K562 treated with DMSO at 1 percent for 12 hours (cell line): Measurements from ENCODE around the gene SPRYD4. TPM values are rescaled to one million over a fixed set of nuclear protein-coding genes. Genes with fewer than 3 reads are reported as not detected.

Source experiments
- total RNA-seq: library from RNA; unstranded; fragments of 300-600 nt; gene quantifications from 2 replicates; pipeline ENCODE4 v1.2.3, GENCODE V29; 2022; ENCODE audit not compliant: insufficient read depth

Gene SPRYD4
- total RNA-seq, result 0.66 and 1.9 TPM in 2 replicates

DNA sequence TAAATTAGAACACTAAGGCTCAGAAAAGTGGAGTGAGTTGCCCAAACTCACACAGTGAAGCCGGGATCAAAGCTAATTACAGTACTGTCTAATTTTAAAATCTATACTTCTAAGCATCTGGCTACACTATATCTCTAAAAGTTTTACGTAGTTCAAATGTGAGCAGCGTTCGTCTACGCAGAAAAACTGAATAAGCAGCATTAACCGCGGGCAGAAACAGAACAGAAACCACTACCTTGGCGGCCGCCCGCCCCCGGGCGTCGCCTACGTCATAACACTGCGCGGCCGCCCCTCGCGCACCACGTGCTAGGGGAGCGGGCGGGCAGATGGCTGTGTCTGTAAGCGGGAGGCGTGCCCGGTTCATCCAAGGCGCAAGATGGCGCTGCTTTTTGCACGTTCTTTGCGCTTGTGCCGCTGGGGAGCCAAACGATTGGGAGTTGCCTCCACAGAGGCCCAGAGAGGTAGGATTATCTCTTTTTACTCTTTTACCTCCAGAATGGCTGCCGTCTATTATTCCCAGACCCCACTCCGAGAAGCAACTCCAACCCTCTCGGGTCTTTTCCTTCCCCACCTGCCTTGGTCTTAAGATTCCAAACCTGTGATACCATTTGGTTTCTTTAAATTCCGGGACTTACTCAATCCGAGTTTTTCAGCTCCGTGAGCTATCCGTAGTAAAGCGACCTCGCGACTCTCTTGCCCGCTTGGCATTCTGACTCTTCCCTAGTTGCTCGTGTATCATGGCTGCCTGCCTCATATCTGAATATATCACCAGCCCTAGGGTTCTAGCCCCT is at the start of gene SPRYD4:
Gene SPRYD4 (plus strand): TSS at position 363 of the 791 bp plus-strand sequence. CDS start 14 bp downstream, at position 377.

DNA sequence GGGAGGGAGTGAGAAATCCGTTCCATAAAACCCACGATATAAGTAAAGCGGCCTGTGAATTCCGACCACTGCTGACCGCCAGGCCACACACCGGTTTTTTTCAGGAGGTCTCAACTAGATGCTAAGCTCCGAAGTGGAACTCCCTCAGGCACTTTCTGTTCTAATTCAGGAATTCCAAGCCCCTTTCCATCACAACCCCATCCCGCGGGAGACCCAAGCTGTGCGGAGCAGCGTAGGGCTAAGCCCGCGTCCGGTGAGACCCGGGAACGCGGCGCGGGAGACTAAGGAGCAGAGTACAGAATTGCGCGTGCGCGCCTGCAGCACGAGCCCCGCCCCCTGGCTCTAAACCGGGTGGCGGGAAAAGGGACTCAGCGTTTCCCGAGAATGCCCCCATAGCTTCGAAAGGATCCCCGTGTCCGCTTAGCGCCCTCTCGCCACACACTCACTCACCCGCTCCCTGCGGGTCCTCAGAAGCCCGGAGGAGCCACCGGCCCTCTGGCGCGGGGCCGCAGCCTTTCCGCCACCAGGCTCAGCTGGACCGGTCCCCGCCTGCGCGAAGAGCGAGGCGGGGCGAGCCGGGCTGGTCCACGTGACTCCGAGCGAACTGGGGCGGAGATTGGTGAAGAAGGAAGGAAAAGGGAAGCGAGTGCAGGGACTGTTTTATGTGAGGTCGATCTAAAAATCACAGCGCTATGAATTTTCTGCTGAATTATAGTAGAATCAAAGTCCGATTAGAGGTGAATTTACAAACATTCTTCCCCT is 19.3 kb upstream of the SPRYD4 start, which contains the start of gene TIMELESS:
Gene TIMELESS (minus strand): TSS at position 567 of the 762 bp plus-strand sequence. CDS start 15,256 bp downstream, outside the sequence.

DNA sequence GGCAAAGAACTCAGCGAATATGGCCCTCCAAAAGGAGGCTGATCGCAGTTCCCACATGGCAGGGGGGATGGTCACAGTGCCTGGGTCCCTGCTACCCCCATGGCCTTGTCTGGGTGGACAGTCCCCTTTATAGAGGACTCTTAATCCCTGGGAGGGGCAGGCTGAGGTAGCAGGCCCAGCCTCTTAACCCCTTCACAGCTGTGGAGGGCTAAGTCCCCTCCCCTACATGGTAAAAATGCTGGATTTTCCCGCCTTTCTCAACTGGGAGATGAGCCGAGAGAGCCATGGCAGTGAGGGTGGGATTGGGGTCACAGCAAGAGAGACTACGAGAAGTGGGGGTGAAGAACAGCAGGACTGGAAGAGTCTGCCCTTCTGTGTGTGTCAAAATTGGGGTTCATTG is 13.8 kb upstream of the SPRYD4 start, which contains the start of gene MIP:
Gene MIP (minus strand): TSS at position 101 of the 400 bp plus-strand sequence. CDS start 44 bp downstream, at position 57.

DNA sequence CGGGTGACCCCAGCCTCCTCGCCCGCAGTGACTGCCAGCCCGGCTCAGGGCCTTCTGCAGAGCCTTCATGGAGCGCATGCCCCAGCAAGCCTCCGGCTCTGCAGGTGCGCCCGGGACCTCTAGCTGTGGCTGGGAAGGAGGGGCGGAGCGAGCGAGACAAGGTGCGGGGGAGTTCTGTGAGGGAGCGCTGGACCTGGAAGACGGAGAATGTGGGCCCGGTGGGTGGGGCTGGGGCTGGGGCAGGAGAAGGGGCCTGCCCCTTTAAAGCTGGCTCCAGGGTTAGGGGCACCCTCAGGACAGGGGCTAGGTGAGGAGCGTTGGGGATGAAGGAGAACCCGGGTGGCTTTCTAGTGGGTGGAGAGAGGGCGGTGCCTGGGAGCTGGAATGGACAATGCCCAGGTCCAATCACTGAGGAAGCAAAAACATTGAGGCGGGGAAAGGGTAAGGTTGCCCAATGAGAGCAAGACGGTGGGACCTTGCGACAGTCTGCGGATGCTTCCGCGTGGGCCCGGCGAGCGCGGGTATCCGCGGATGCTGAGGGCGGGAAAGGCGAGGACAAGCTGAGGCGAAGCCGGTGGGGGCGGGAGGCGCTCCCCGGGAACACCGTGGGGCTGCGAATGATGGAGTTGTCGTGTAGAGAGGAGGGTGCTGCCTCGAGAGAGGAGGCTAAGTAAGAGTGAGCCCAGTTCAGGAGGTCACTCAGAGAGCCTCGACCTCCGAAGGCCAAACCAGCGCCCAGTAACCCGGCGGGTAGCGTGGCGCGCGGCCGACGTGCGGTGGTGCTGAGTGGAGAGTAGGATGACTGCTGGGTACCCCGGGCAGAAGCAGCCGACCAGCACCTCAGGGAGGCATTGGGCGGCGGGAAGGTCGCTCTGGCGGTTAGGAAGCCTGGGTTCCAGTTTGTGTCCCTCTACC is 19.9 kb downstream of the SPRYD4 start, which contains the start of gene GLS2:
Gene GLS2 (minus strand): TSS at position 121 of the 915 bp plus-strand sequence. CDS start 43 bp downstream, at position 78.

DNA sequence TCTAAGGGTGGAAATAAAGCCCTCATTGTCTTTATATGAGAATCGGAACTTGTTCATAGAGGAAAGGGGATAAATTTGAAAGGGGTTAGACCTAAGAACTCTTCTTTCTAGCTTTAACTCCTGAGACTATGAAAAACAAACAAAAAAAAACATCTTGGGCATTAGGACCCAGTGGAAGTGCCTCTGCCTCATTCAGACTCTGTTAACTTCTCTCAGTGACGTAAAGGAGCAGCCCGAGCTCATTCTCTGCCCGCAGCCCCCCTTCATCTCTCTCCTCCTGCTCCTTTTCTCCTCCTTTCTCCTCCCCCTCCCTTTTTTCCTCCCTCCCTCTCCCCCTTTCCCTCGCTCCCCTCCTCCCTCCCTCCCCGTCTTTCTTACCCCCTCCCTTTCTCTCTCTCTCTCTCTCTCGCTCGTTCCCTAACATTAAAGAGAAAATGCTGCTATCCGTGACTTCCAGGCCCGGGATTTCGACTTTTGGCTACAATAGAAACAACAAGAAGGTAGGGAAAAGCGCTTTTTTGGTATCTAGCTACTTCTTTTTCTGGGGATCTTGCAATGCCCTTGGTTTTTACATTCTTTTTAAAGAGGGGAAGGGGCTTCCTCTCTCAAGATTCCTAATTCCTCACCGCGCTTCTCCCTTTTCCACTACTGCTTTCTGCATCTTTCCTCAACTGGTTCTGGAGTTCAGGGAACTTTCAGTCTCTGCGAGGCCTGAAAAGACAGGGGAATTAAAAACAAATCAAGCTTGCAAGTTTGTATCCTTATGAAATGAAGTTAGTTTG is 53.4 kb downstream of the SPRYD4 start, which contains the start of gene RBMS2:
Gene RBMS2 (plus strand): TSS at position 231 of the 782 bp plus-strand sequence. CDS start 204 bp downstream, at position 435.

Other genes starting within 250 kb of the SPRYD4 start
- gene RNF41, start 246.7 kb upstream of the SPRYD4 start, total RNA-seq, result 21.4 and 47.7 TPM in 2 replicates
- gene NABP2, start 244.2 kb upstream of the SPRYD4 start, total RNA-seq, result 41.0 and 51.8 TPM in 2 replicates
- gene SLC39A5, start 238.5 kb upstream of the SPRYD4 start, total RNA-seq, result not detected in 2 replicates
- 9.6 and 33.7 TPM in 2 replicates for gene ANKRD52, start 210.2 kb upstream of the SPRYD4 start, total RNA-seq
- gene COQ10A, start 201.6 kb upstream of the SPRYD4 start, total RNA-seq, result 43.3 and 62.5 TPM in 2 replicates
- gene CS, start 168.2 kb upstream of the SPRYD4 start, total RNA-seq, result 81.3 and 200 TPM in 2 replicates
- 79.7 and 93.3 TPM in 2 replicates for gene CNPY2, start 152.6 kb upstream of the SPRYD4 start, total RNA-seq
- 12.5 and 26.6 TPM in 2 replicates for gene PAN2, start 134.6 kb upstream of the SPRYD4 start, total RNA-seq
- gene IL23A, start 129.7 kb upstream of the SPRYD4 start, total RNA-seq, result 13.7 and 23.5 TPM in 2 replicates
- 25.6 and 60.4 TPM in 2 replicates for gene STAT2, start 108.5 kb upstream of the SPRYD4 start, total RNA-seq
- not detected in 2 replicates for gene APOF, start 105.7 kb upstream of the SPRYD4 start, total RNA-seq
- gene TIMELESS, start 19.2 kb upstream of the SPRYD4 start, total RNA-seq, result 20.4 and 51.5 TPM in 2 replicates
- not detected in 2 replicates for gene MIP, start 13.9 kb upstream of the SPRYD4 start, total RNA-seq
- gene GLS2, start 19.6 kb downstream of the SPRYD4 start, total RNA-seq, result not detected in 2 replicates
- 0.35 and 1.0 TPM in 2 replicates for gene RBMS2, start 53.2 kb downstream of the SPRYD4 start, total RNA-seq
- gene BAZ2A, start 161.7 kb downstream of the SPRYD4 start, total RNA-seq, result 11.9 and 73.8 TPM in 2 replicates
- 752 and 889 TPM in 2 replicates for gene ATP5F1B, start 177.4 kb downstream of the SPRYD4 start, total RNA-seq
- 166 and 299 TPM in 2 replicates for gene PTGES3, start 219.7 kb downstream of the SPRYD4 start, total RNA-seq